Activated CD4-positive, CD25-positive, alpha-beta regulatory T cell treated with anti-CD3 and anti-CD28 coated beads, Interleukin-2, amount 50 U/mL, for 16 hours (primary cell): ENCODE results near the gene SP5.
"Not testable (repeated sequence)": the region's sequence is repeated elsewhere in the genome, so short reads cannot be mapped to it uniquely, and the experiment has no call there.

ENCODE experiments used
- DNase-seq: peaks from one replicate; pipeline ENCODE4 v3.0.0-alpha.2; 2020; ENCODE audit warnings: low read depth, low spot score

SP5 gene

DNA sequence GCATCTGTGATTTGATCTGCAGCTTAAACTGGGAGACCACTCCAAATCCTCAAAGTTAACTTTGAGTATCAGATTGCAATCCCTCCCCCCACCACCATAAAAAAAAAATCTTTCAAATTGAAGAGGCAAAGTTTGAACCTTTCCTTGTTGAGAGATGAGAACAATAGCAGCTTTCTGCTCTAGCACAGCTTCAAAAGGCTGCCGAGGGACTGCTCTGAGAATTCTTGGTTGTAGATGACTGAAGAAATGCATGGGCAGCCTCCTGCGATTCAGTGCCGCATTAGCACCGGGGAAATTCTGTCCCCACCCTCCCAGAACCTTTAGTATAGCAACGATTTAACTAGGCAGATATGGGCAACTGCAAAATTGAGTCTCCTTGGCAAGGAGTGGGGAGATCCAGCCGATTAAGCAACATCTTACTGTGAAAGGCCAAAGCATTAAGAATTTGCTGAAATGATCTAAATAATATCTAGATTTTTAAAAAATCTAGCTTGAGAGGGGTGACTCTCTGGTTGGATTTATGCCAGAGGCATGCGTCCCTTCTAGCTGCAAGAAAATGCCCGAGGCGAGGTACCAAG, 3.9 kb upstream of the SP5 start:
- no peak for DNase-seq

DNA sequence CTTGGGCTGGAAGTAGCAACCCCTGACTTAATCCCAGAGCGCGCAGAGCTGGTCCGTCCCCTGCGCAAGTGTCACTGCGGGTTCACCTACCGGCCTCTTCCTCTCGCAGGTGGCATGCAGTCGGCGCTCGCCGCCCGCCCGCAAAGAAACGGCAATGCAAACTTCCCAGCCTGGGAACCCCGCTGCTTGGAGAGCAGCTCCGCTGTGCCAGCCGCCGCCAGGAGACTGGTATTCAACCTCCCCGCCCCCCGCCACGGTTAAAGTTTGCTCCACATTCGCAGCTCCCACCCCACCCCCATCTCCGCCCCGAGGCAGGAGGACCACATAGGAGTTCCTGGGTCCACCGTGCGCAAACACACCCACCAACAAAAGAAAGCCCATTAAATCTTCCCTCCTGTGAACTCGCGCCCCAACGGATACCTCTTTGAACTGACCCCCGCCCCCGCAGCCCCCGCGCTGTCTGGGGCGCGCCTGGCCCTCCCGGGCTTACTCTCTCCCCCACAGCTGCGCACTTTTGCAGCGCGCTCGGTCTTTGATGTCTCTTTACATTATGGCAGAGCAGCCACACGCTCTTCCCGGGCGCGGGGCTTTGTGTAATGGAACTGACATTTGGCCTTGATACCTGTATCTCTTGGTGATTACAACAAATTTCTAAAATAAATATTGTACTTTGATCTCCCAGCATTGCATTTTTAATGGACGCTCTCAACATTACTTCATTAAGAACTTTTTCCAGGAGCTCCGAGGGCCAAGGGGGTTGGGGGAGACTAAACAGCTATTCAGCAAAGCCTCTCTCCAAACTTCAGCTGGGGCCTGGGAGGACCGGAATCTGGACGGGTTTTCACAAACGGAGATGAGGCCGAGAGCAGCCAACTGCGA, 3.1 kb upstream of the SP5 start:
- no peak for DNase-seq

DNA sequence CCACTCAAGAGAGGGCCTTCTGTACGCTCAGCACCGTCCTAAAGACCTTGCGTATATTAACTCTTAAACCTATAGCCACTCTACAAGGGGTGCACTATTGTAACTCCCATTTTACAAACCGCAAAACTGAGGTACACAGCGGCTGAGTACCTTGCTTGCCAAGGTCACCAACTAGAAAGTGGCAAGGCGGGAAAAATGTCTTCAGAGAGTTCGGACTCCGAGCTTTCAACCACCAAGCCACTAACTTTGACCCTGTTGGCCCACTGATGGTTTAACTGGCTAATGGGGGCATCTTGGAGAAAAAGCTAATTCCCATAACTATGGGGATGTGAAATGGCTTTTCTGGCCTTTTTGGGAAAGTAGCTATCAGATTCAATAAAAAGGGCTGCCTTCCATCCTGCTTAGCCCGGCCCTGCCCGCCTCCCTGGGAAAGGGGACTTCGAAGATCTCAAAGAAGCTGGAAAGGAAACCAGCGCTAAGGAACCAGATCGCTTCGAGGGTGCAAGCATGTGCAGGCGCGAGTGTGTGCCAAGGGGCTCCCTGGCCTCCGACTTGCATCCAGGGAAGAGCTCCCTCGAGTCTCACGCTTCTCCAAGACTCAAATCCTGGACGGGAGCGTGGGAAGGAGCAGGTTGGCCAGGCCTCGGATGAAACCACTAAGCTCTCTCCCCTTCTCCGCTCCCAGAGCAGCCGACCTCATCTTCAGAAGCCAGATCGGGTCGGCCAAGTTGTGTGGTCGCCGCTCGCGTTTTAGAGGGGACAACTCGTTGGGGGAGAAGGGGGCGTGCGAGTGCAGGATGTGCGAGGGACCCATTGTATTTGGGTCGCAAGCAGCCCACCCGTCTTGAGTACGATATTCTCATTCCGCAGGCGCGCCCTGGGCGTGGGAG, 2.2 kb upstream of the SP5 start:
- DNase-seq: no peak

DNA sequence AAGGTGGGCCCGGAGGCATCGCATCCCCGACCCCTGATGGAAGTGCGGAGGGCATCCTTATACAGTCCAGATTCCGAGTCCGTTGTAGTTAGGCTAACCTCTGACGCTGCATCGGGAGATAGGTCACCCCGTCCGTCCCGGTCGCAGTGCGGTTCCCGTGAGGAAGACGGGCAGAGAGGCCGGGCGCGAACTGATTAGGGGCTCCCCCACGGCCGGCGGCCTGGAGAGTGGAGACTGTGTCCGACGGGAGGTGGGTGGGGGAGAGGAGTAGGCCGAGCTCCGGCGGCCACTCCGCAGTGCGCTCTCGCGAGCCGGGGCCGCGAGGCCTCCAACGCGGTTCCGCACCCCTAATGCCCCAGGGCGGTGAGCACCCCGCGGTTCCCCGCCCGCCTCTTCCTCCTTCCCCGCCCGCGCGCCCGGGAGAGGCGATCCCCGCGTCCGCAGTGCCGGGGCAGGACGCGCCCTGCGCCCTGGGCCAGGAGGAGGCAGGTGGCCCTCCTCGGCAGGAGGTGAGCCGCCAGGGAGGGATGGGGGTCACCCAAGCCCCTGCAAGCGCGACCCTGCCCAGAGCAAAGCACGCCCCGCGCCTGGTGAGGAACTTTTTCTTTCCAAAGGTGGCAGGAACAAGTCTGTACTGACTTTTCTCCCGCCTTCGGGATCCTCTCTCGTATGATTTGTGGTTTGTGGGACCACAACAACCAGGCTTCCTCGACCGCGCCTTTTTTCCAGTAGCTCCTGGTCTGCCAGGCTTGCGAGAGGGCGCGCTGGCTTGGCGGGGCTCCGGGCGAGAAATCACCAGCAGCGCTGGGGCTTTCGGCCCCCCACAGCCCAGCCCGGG, 1.4 kb upstream of the SP5 start:
- no peak for DNase-seq

DNA sequence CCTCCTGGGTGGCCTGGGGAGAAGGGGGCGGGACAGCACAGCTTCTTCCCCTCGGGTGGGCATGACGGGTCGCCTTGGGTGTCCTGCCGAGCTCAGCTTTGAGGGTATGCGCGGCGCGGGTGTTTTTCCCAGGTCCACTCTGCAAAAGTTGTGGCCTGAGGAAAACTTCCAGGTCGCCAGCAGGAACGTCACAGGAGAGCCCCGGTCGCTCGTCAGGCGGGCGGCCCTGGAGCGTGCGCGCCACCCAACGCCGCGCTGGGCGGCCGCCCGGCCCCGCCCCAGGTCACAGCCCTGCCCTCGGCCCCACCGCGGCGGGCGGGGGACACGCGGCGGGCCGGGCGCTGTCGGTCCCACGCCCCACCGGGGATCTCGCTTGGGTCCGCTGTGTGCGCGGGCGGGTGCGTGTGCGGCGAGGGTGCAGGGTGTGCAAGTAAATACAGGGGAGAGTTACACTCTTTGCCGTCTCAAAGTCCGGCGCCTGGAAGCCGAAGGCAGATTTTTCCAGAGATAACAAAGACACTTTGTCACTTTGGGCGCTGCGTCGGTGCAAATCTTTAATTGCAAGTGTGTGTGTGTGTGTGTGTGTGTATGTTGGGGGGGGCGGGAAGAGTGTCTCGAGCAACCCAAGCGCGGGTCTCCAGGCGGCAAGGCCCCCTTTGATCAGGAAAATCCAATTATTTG, 616 bp upstream of the SP5 start:
- DNase-seq: no peak

DNA sequence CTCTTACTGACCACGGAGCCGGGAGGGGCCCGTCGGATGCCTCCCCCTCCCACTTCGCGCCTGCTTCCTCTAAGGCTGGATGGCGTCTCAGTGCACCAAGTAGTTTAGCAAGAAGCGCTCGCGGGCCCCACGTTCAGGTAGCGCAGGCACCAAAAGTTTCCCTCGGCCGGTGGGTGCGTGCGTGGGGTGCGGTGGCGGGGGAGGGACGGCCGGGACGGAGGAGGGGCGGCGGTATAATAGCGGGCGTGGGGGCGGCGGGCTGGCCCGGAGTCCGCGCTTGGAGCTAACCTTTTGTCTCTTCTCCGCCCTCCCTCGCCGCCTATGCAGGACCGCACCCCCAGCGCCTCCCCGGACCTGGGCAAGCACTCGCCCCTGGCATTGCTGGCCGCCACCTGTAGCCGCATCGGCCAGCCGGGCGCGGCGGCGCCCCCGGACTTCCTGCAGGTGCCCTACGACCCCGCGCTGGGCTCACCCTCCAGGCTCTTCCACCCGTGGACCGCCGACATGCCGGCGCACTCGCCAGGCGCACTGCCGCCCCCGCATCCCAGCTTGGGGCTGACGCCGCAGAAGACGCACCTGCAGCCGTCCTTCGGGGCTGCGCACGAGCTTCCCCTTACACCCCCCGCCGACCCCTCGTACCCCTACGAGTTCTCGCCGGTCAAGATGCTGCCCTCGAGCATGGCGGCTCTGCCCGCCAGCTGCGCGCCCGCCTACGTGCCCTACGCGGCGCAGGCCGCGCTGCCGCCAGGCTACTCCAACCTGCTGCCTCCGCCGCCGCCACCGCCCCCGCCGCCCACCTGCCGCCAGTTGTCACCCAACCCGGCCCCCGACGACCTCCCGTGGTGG, 1.0 kb downstream of the SP5 start:
- no peak for DNase-seq

- DNase-seq: no peak
These were observed 1.9 kb downstream of the SP5 start for GRCh38 chr2:170716851-170717598.

DNA sequence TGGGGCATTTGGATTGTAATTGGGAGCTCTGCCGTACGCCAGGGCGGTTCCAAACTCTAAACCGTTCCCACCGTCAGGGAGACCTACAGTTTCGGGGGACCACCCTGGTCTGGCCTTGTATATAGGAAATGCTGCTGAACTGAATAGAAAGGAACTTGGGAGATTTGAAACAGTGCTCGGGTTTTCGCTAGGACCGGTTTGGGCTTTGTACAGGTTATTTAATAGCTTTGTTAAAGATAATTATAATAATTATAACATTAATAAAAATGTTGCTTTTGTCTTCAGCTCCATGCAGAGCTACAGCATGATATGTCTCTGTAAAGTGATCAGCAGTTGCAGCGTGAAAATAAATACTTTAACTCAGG, 2.4 kb downstream of the SP5 start:
- DNase-seq: no peak

DNA sequence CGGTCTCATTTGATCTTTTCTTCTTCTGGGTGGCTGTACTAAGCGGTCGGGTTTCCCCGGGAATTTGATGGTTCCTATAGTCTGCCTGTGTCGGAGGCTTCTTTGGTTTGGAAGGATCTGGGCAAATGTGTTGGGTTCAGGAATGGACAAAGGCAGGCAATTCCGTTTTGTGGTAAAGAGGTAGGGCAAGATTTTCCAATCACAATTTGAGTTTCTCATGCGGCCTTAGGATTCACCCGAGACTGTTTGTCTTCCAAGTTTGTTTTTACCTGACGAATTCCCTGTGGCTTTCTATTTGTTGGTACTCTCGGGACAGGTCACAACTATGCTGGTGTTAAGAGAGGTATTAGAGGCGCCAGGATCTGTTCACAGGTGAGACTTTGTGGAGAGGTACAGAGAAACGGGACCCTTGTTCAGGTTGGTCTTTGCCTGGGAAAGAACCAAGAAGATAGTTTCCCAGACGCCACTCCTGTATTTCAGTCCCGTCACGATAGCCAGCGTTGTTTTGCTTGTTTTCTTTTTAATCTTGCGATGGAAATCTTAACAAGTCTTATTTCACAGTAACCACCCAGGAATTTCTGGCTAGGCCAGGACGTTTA, 3.0 kb downstream of the SP5 start:
- DNase-seq: no peak

DNA sequence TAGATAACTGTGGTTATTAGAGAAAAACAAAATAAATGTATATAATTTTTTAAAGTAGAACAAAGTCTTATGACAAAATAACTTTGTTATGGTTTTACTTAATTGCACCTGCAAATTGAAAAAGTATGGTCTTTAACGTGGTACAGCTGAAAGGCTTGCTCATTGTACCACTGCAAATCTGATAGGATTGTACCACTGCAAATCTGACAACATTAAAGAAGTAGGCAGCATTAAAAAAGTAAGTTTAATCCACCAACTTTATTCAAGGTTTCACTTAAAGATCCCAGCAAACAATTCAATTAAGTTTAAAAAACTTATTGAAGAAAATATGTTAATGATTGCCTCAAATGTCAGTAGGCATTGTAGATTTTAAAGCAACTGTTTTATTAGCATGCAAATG, 4.7 kb downstream of the SP5 start:
- DNase-seq: no peak

GRCh38 chr2:170721678-170722077, 6.5 kb downstream of the SP5 start:
- no peak for DNase-seq

DNA sequence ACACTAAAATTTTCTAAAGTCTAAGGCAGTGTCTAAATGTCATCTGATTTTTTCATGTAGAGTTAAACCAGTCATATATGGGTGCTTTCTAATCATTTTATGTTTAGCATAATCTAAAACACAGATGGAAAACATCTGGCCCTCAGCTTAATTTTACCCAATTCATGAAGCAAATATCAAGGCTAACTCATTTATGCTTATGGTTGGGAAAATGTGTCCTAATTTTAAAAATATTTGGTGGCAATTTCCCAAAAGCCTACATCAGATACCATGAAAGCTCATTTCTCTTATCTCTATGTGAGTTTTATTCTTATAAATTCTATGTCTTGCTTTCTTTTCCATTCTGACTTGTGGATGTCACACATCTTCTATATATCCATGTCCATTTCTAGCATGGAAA, 7.2 kb downstream of the SP5 start:
- no peak for DNase-seq

- DNase-seq: no peak
These were observed 8.4 kb downstream of the SP5 start for GRCh38 chr2:170723446-170723958.

GRCh38 chr2:170733798-170734600, 18.9 kb downstream of the SP5 start:
- no peak for DNase-seq

DNA sequence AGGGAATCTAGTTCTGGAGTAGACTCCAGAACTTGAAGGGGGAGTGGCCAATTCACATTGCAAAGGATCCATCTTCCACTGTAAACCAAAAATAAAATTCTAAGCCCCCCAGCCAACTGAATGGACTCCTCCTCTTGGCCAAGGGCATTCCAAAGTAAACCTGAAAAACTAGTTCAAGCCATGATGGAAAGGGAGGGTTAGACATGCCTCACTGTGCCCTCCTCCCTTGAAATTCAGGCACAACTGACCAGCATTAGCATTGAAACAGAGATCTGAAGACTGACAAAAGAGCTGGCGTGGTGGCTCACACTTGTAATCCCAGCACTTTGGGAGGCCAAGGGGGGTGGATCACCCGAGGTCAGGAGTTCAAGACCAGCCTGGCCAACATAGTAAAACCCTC, 19.5 kb downstream of the SP5 start:
- DNase-seq: not testable (repeated sequence)

DNA sequence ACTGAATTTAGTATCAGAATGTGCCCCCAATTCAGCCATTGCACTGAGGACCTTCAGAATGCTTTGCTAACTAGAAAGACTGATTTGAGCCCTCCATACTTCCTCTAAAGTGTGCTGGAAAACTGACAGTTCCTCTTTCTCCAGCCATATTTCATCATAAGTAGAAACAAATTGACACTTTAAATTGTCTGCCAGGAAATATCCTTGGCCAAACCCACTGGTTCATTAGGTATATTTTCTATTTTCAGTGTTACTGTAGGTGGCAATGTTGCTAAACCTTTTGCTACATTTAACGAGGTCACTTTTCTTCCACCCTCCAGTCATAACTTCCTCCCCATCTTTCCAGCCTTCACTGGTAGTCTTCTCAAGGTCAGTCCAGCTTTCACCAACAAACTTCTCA, 21.5 kb downstream of the SP5 start:
- no peak for DNase-seq

- no peak for DNase-seq
These were observed 22.3 kb downstream of the SP5 start for GRCh38 chr2:170737406-170737805.

DNA sequence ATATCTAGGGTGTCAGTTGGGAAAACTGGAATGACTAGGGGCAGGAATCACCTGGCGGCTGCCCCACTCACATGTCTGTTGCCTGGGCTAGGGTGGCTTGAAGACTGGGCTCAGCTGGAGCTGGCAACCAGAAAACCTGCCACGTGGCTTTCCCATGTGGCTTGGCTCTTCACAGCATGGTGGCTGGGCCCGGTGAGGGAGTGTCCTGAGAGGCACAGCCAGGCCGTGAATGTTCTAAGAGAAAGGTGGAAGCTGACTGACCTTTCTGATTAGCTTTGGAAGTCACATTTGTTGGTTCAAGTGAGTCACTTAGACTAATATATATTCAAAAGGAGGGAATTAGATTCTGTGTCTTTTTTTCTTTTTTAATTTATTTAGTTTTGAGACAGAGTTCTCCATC, 22.7 kb downstream of the SP5 start:
- DNase-seq: no peak
